H1 (cell line): ENCODE results near the gene KRTAP10-4.
"Not testable (repeated sequence)": the region's sequence is repeated elsewhere in the genome, so short reads cannot be mapped to it uniquely, and the experiment has no call there.

Source experiments
- JUN ChIP-seq: IDR thresholded peaks from 2 replicates; pipeline ENCODE4 v1.6.1; 2011; ENCODE audit warnings: low read depth, mild to moderate bottlenecking, improper control_type of control experiment, low read length
- POLR2A ChIP-seq, 2 experiments: IDR thresholded peaks; 1 replicate in 1 of 2; 2 replicates in 1 of 2; pipeline ENCODE4 v1.6.1; 2011; ENCODE audit warnings: low read depth in 2 of 2, low read length in 2 of 2, mild to moderate bottlenecking in 2 of 2; ENCODE audit errors: control extremely low read depth in 1 of 2
- RAD21 ChIP-seq, 2 experiments: IDR thresholded peaks in 1 of 2; conservative IDR thresholded peaks in 1 of 2; 2 replicates each; pipeline ENCODE4 v1.6.1; 2011; ENCODE audit warnings: low read depth in 2 of 2, low read length in 2 of 2, improper control_type of control experiment in 1 of 2, inconsistent platforms in 1 of 2, mild to moderate bottlenecking in 1 of 2, moderate library complexity in 1 of 2
- RXRA ChIP-seq: IDR thresholded peaks from 2 replicates; pipeline ENCODE4 v1.6.1; 2011; ENCODE audit warnings: low read depth, mild to moderate bottlenecking, low read length, moderate library complexity; ENCODE audit not compliant: insufficient read depth
- TAF1 ChIP-seq: IDR thresholded peaks from 2 replicates; pipeline ENCODE4 v1.6.1; 2011; ENCODE audit warnings: mild to moderate bottlenecking, low read depth, low read length
- YY1 ChIP-seq: IDR thresholded peaks from 2 replicates; pipeline ENCODE4 v1.6.1; 2011; ENCODE audit warnings: low read depth, mild to moderate bottlenecking, low read length
- TF ChIP-seq, protein P1 (sequence below): IDR thresholded peaks from 2 replicates; pipeline ENCODE4 v1.6.1; 2011; ENCODE audit warnings: low read depth, mild to moderate bottlenecking, low read length; ENCODE audit not compliant: insufficient read depth

DNA sequence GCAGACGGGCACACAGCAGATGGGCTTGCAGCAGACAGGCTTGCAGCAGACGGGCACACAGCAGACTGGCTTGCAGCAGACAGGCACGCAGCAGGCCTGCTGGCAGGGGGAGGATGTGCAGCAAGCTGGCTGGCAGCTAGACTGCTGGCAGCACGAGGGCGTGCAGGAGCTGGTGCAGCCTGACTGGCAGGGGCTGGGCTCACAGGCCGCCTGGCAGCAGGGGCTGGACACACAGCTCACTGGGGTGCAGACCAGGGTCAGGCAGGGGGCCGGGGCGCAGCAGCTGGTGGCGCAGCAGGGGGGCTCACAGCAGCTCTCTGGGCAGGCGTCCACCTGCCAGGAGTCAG lies 15.2 kb upstream of the KRTAP10-4 start:
- TF ChIP-seq TAF1; RXRA; YY1; POLR2A (IDR thresholded peaks at IDR 0.05; ENCODE audit: control extremely low read depth in 1 of 2, low read depth in 2 of 2, low read length in 2 of 2); JUN; RAD21 (IDR thresholded peaks at IDR 0.05 in 1 of 2, conservative IDR thresholded peaks at IDR 0.05 in 1 of 2; ENCODE audit: low read depth in 2 of 2, low read length in 2 of 2): not testable (repeated sequence)
- TF ChIP-seq, protein P1, sequence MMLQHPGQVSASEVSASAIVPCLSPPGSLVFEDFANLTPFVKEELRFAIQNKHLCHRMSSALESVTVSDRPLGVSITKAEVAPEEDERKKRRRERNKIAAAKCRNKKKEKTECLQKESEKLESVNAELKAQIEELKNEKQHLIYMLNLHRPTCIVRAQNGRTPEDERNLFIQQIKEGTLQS = not testable (repeated sequence)
